IPS DF 19.7 (cell line): ENCODE data around the gene FAAP100.

Experiments used
- DNase-seq: peaks from one replicate; pipeline ENCODE4 v3.0.0-alpha.2; 2013; ENCODE audit warnings: low read depth, low spot score

Gene FAAP100

GRCh38 chr17:81511804-81512561 lies 40.2 kb downstream of the FAAP100 start:
- DNase-seq: no peak

- DNase-seq: no peak
Measured at GRCh38 chr17:81511554-81511803, 40.7 kb downstream of the FAAP100 start.

- DNase-seq: no peak
Measured at GRCh38 chr17:81510785-81511553, 41.2 kb downstream of the FAAP100 start.

GRCh38 chr17:81509972-81510784 lies 42.0 kb downstream of the FAAP100 start:
- no peak for DNase-seq

GRCh38 chr17:81509207-81509971 lies 42.8 kb downstream of the FAAP100 start:
- DNase-seq: no peak

- no peak for DNase-seq
Measured at GRCh38 chr17:81508639-81509206, 43.4 kb downstream of the FAAP100 start.

- DNase-seq: no peak
Measured at GRCh38 chr17:81503619-81504018, 48.5 kb downstream of the FAAP100 start.

- DNase-seq: no peak
Measured at GRCh38 chr17:81502471-81503017, 49.6 kb downstream of the FAAP100 start.

- no peak for DNase-seq
Measured at GRCh38 chr17:81500047-81500446, 52.1 kb downstream of the FAAP100 start.

GRCh38 chr17:81499601-81499970 lies 52.6 kb downstream of the FAAP100 start:
- DNase-seq: no peak

GRCh38 chr17:81498953-81499600 lies 53.1 kb downstream of the FAAP100 start:
- DNase-seq: no peak

- no peak for DNase-seq
Measured at GRCh38 chr17:81494626-81495377, 57.4 kb downstream of the FAAP100 start.

- DNase-seq: no peak
Measured at GRCh38 chr17:81493198-81494038, 58.7 kb downstream of the FAAP100 start.

GRCh38 chr17:81492706-81493105 lies 59.4 kb downstream of the FAAP100 start:
- no peak for DNase-seq

GRCh38 chr17:81492202-81492601 lies 60.0 kb downstream of the FAAP100 start:
- DNase-seq: no peak

- DNase-seq: no peak
Measured at GRCh38 chr17:81491761-81492160, 60.4 kb downstream of the FAAP100 start.

GRCh38 chr17:81491181-81491581 lies 61.0 kb downstream of the FAAP100 start:
- DNase-seq: no peak

- no peak for DNase-seq
Measured at GRCh38 chr17:81489998-81490992, 61.9 kb downstream of the FAAP100 start.
